ENCODE measurements around the gene MICU2. TPM values are rescaled to one million over a fixed set of nuclear protein-coding genes. Genes with fewer than 3 reads are reported as not detected.

The MICU2 gene
- total RNA-seq, 2 experiments from 2014 or later = 37.5 to 51.3 TPM

DNA sequence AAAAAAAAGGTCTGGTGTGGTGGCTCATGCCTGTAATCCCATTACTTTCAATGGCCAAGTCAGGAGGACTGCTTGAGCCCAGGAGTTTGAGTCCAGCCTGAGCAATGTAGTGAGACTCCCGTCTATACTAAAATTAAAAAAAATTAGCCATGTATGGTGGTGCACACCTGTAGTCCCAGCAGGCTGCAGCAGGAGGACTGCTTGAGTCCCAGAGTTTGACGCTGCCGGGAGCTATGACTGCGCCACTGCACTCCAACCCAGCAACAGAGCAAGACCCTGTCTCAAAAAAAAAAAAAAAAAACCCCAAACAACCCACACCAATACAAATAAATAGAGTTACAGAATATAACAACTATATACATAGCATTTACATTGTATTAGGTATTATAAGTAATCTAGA lies 65.7 kb downstream of the MICU2 start:
- Histone ChIP-seq H3K9me3 (ENCODE audit: low read length) (no peaks in the 10 kb centered on the region), H3K4me2 (ENCODE audit: low read length) (no peak overlapping the region), H3K9me2 (ENCODE audit: insufficient read depth, low read length) (no peaks in the 10 kb centered on the region), H3K27ac (ENCODE audit: low read depth, low read length, poor library complexity, severe bottlenecking) (no peak overlapping the region), H3K4me1 (ENCODE audit: insufficient read depth, low read length, poor library complexity, severe bottlenecking) (no peaks in the 10 kb centered on the region), H3K36me3 (ENCODE audit: insufficient read depth, low read length) (peaks cover 18% of the 10 kb centered on the region; the same call in 1 of the 2 replicates), H2AFZ (ENCODE audit: low read length) (no peak overlapping the region), H4K20me1 (ENCODE audit: insufficient read depth, low read length) (no peaks in the 10 kb centered on the region), H3K79me2 (ENCODE audit: insufficient read depth, low read depth, low read length) (0 out of 2 replicates have a peak, but pooled peaks cover 2% of the 10 kb centered on the region), H3K4me3 (ENCODE audit: low read depth, low read length, poor library complexity, severe bottlenecking) (no peak overlapping the region)
- CTCF ChIA-PET (ENCODE audit: unreplicated experiment) = no interaction called here
- TF ChIP-seq, protein P1, sequence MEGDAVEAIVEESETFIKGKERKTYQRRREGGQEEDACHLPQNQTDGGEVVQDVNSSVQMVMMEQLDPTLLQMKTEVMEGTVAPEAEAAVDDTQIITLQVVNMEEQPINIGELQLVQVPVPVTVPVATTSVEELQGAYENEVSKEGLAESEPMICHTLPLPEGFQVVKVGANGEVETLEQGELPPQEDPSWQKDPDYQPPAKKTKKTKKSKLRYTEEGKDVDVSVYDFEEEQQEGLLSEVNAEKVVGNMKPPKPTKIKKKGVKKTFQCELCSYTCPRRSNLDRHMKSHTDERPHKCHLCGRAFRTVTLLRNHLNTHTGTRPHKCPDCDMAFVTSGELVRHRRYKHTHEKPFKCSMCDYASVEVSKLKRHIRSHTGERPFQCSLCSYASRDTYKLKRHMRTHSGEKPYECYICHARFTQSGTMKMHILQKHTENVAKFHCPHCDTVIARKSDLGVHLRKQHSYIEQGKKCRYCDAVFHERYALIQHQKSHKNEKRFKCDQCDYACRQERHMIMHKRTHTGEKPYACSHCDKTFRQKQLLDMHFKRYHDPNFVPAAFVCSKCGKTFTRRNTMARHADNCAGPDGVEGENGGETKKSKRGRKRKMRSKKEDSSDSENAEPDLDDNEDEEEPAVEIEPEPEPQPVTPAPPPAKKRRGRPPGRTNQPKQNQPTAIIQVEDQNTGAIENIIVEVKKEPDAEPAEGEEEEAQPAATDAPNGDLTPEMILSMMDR (conservative IDR thresholded peaks at IDR 0.05; ENCODE audit: low read length) = no peak
- TF ChIP-seq EZH2phosphoT487 (IDR thresholded peaks at IDR 0.05; ENCODE audit: borderline replicate concordance, low read depth, low read length) = no peak
- no TSS peak for BruUV-seq (replicated peaks)
- no peak for DNase-seq (ENCODE audit: low spot score)
- POLR2A ChIA-PET = interaction anchor here (0.7 kb wide), 1 partner anchor 79 kb away, joined by 3 read pairs; no protein-coding TSS in a partner anchor
- intact Hi-C loops (cut with micrococcal nuclease; ENCODE audit: unreplicated experiment) = no loop called here

DNA sequence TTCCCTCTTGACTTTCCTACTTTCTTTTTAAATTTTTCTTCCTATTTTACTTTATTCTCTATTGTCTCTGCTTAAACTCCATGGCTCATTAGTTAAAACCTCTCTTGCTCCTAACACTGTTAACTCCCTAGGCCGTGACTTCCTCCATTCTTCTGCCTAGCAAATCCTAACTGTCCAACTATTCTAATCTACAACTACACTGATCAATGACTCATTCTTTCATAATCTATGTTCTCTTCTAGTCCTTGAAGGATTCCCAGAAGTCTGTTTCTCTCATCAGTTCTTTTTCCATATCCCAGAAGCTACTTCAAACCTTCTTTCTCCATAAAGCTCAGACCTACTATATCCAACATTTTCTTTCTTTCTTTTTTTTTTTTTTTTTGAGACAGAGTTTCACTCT lies 66.9 kb downstream of the MICU2 start:
- no peak overlapping the region for H3K4me2 ChIP-seq (ENCODE audit: low read length)
- no peak overlapping the region for H2AFZ ChIP-seq (ENCODE audit: low read length)
- no peaks in the 10 kb centered on the region for H4K20me1 ChIP-seq (ENCODE audit: insufficient read depth, low read length)
- BruUV-seq (replicated peaks) = no TSS peak
- POLR2A ChIA-PET = interaction anchor here (0.6 to 2.1 kb wide), 6 partner anchors 10 to 1001 kb away, joined by 3 to 6 read pairs (median 4); partner anchors contain the start of gene MICU2
- H3K9me3 ChIP-seq (ENCODE audit: low read length) = no peaks in the 10 kb centered on the region
- H3K79me2 ChIP-seq (ENCODE audit: insufficient read depth, low read depth, low read length) = no peaks in the 10 kb centered on the region
- TF ChIP-seq, protein P1 (conservative IDR thresholded peaks at IDR 0.05; ENCODE audit: low read length) = no peak
- TF ChIP-seq EZH2phosphoT487 (IDR thresholded peaks at IDR 0.05; ENCODE audit: borderline replicate concordance, low read depth, low read length) = no peak
- no peak overlapping the region for H3K4me3 ChIP-seq (ENCODE audit: low read depth, low read length, poor library complexity, severe bottlenecking)
- H3K36me3 ChIP-seq (ENCODE audit: insufficient read depth, low read length) = peaks cover 18% of the 10 kb centered on the region; the same call in 1 of the 2 replicates
- intact Hi-C loops (cut with micrococcal nuclease; ENCODE audit: unreplicated experiment) = no loop called here
- DNase-seq (ENCODE audit: low spot score) = no peak
- no peaks in the 10 kb centered on the region for H3K9me2 ChIP-seq (ENCODE audit: insufficient read depth, low read length)
- no peak overlapping the region for H3K27ac ChIP-seq (ENCODE audit: low read depth, low read length, poor library complexity, severe bottlenecking)
- H3K4me1 ChIP-seq (ENCODE audit: insufficient read depth, low read length, poor library complexity, severe bottlenecking) = no peaks in the 10 kb centered on the region
- CTCF ChIA-PET (ENCODE audit: unreplicated experiment) = no interaction called here

DNA sequence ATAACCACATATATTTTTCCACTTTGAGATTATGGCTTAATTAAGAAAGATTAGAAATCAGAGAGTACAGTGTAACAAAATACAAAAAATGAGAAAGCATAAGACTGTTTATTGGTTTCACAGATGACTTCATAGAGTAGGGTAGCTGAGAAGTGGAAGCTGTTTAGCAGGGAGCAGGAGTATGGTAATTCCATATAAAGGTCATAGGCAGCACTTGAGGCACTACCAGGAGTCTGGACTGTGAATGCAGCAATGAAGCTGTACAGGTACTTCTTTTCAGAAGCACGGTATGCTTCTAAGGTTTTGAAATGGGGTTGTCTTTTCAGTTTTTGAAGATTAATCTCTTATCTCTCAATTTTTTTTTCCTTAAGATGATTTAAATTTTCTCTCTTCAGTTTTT lies 69.2 kb downstream of the MICU2 start:
- Histone ChIP-seq H3K4me1 (ENCODE audit: insufficient read depth, low read length, poor library complexity, severe bottlenecking) (no peaks in the 10 kb centered on the region), H4K20me1 (ENCODE audit: insufficient read depth, low read length) (no peaks in the 10 kb centered on the region), H3K4me3 (ENCODE audit: low read depth, low read length, poor library complexity, severe bottlenecking) (no peak overlapping the region), H3K9me2 (ENCODE audit: insufficient read depth, low read length) (no peaks in the 10 kb centered on the region), H3K4me2 (ENCODE audit: low read length) (no peak overlapping the region), H3K9me3 (ENCODE audit: low read length) (no peaks in the 10 kb centered on the region), H3K27ac (ENCODE audit: low read depth, low read length, poor library complexity, severe bottlenecking) (no peak overlapping the region), H3K36me3 (ENCODE audit: insufficient read depth, low read length) (peaks cover 18% of the 10 kb centered on the region; the same call in 1 of the 2 replicates), H3K79me2 (ENCODE audit: insufficient read depth, low read depth, low read length) (no peaks in the 10 kb centered on the region), H2AFZ (ENCODE audit: low read length) (no peak overlapping the region)
- ChIA-PET CTCF (ENCODE audit: unreplicated experiment) (no interaction called here), POLR2A (interaction anchor here (0.7 to 1.2 kb wide), 2 partner anchors 12 to 1593 kb away, joined by 3 read pairs; no protein-coding TSS in a partner anchor)
- no TSS peak for BruUV-seq (replicated peaks)
- TF ChIP-seq EZH2phosphoT487 (IDR thresholded peaks at IDR 0.05; ENCODE audit: borderline replicate concordance, low read depth, low read length) = no peak
- TF ChIP-seq, protein P1 (conservative IDR thresholded peaks at IDR 0.05; ENCODE audit: low read length) = no peak
- intact Hi-C loops (cut with micrococcal nuclease; ENCODE audit: unreplicated experiment) = no loop called here
- no peak for DNase-seq (ENCODE audit: low spot score)

Measured in OCI-LY7 (cell line).